ENCODE results near the gene SPA17. TPM values are rescaled to one million over a fixed set of nuclear protein-coding genes. Genes with fewer than 3 reads are reported as not detected.
A peak's percentile ranks its signal among the peaks of the same experiment; 100 is the strongest.

Gene SPA17
- total RNA-seq, 8 experiments from 2014 or later, result 13.7 to 71.4 (median 20.1) TPM

- 47 to 100% (median 84%) methylated on average over 1 to 4 of the region's 4 CpGs; no CpG with 5 or more reads in 2 of the 10 experiments for WGBS, 10 experiments
- no peak overlapping the region for H3K4me3 ChIP-seq
- in situ Hi-C loops (cut with MboI; ENCODE audit: low pct_unique_long_range_greater_than_20kb in 2 of 9, low sequenced_read_pairs in 9 of 9, unreplicated experiment in 9 of 9), result no loop called here
- H3K4me1 ChIP-seq (replicated peaks in 1 of 2), result no peaks in the 10 kb centered on the region
- H3K27ac ChIP-seq, result no peak overlapping the region
- peak in 3 of 8 experiments; percentile 66 to 70 (median 70) for ATAC-seq (replicated peaks in 6 of 8)
Observed at GRCh38 chr11:124707829-124708228, 34.1 kb downstream of the SPA17 start.

DNA sequence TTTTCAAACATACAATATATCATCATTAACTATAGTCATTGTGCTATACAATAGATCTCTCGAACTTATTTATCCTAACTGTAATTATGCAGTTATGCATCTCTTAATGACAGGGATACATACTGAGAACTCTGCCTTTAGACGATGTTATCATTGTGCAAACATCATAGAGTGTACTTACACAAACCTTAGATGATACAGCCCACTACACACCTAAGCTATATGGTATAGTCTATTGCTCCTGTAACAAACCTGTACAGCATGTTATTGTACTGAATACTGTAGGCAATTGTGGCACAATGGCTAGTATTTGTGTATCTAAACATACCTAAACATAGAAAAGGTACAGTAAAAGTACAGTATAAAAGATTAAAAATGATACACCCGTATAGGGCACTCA is 38.7 kb downstream of the SPA17 start:
- H3K27ac ChIP-seq, result no peak overlapping the region
- WGBS, 10 experiments, result 0 to 90% (median 60%) methylated on average over 1 to 3 of the region's 3 CpGs; no CpG with 5 or more reads in 1 of the 10 experiments
- in situ Hi-C loops (cut with MboI; ENCODE audit: low pct_unique_long_range_greater_than_20kb in 2 of 9, low sequenced_read_pairs in 9 of 9, unreplicated experiment in 9 of 9), result no loop called here
- no peaks in the 10 kb centered on the region for H3K4me1 ChIP-seq (replicated peaks in 1 of 2)
- ATAC-seq (replicated peaks in 6 of 8), result no peak
- no peak overlapping the region for H3K4me3 ChIP-seq

DNA sequence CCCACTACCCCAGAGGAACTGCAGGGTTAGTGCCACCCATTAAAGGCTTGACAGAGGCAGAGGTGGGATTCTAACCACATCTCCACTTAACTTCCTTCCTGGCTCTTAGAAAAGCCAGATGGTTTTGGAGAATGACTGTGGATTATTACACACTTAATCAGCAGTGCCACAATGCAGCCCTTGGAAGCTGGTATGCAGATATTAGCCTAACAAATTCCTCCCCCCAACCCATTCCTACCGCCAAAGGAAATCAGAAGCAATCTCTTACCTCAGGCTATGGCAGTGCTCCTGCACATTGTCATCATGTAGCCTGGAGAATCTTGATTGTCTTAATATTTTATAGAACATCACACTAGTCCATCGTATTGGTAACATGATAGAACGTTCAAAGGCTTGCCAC is 42.9 kb downstream of the SPA17 start:
- WGBS, 10 experiments, result 0 to 90% (median 78%) methylated on average over 1 to 3 of the region's 3 CpGs; no CpG with 5 or more reads in 3 of the 10 experiments
- Histone ChIP-seq H3K4me1 (replicated peaks in 1 of 2) (peaks cover 21 to 22% of the 10 kb centered on the region in 2 donors), H3K27ac (no peak overlapping the region), H3K4me3 (no peak overlapping the region)
- peak in 1 of 8 experiments; percentile 50 for ATAC-seq (replicated peaks in 6 of 8)
- in situ Hi-C loops (cut with MboI; ENCODE audit: low pct_unique_long_range_greater_than_20kb in 2 of 9, low sequenced_read_pairs in 9 of 9, unreplicated experiment in 9 of 9), result no loop called here

DNA sequence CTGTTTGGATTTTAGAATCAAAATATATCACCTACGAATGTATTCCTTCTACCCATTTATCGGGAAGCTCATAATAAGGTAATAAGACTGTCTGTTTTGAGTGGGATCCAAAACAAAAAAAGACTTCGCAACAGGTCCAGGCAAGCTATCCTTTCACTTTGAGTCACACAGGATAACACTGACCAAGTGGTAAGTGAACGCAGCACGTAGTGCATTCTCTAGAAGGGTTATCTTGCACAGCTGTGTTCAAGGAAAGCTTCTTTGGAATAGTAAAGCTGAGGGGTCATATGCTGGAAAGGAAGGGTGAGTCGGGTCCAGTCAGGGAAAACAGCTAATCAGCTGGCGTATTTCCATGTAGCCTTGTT is 43.7 kb downstream of the SPA17 start:
- Histone ChIP-seq H3K27ac (no peak overlapping the region), H3K4me1 (replicated peaks in 1 of 2) (peaks cover 21 to 28% of the 10 kb centered on the region in 2 donors), H3K4me3 (no peak overlapping the region)
- ATAC-seq (replicated peaks in 6 of 8), result peak in 1 of 8 experiments; percentile 15
- in situ Hi-C loops (cut with MboI; ENCODE audit: low pct_unique_long_range_greater_than_20kb in 2 of 9, low sequenced_read_pairs in 9 of 9, unreplicated experiment in 9 of 9), result no loop called here
- 52 to 100% (median 72%) methylated on average over 1 to 6 of the region's 7 CpGs; no CpG with 5 or more reads in 1 of the 10 experiments for WGBS, 10 experiments

DNA sequence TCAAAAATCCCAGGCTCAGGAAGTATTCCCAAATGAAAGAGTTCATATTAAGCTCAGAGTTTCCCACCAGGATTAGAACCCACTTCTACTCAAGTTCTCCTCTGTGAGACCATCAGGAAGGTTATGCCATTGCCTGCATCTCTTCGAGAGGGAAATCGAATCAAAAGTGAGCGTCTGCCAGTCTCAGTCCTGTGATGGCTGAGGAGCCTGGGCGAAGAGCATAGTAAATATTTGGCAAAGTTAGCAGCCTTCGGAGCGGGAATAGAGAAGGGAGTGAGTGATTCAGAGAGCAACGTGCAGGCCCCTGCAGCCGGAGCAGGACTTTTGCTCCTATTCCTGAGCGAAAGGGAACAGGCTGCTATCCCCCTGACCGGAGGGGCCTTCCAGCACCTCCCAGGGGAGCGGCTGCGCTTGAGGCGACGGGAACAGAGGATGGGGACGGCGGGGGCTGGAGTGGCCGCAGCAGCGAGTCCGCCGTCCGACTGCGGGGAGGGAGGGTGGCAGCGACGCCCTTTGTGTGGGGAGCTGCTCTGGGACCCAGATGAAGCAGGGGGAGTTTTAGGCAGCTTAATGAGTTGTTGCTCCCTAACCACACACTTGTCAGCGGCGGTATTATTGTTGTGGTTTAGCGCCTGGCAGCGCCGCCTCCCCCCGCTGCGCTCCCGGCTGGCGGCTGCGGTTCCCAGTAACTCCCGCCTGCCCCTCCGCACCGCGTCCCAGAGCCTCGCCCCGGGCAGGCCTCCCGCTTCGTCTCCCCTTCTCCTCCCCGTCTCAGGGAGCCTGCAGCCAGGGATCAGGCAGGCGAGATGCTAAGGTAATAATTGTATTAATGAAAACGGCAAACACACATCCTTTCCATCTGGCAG is 44.3 kb downstream of the SPA17 start:
- H3K4me1 ChIP-seq (replicated peaks in 1 of 2), result peaks cover 21 to 28% of the 10 kb centered on the region in 2 donors
- H3K27ac ChIP-seq, result no peak overlapping the region
- peak; percentile 70 to 92 (median 80) for ATAC-seq (replicated peaks in 6 of 8)
- WGBS, 10 experiments, result 0 to 39% (median 8%) methylated on average over 1 to 14 of the region's 45 CpGs; no CpG with 5 or more reads in 2 of the 10 experiments
- peak overlapping the region; percentile 16 to 31 (median 22) for H3K4me3 ChIP-seq
- in situ Hi-C loops (cut with MboI; ENCODE audit: low pct_unique_long_range_greater_than_20kb in 2 of 9, low sequenced_read_pairs in 9 of 9, unreplicated experiment in 9 of 9), result no loop called here

DNA sequence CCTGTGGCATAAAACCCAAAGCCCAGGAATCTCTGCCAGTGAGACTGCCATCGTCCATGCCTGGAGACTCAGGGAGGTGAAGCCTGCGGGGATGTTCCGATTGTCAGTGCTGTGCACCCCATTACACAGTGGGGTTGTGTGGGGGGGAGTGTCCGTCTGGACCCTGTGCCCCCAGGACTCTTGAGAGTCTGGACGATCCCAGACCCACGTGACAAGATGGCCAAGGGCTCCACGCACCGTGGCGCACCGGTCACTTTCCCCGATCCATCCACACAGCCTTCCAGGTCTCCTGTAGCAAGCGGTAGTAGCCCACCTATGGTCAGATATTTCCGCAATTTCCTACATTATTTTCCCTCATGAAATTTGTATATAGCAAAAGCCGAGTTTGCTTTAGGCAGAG is 45.1 kb downstream of the SPA17 start:
- Histone ChIP-seq H3K4me1 (replicated peaks in 1 of 2) (peaks cover 21 to 28% of the 10 kb centered on the region in 2 donors), H3K4me3 (no peak overlapping the region), H3K27ac (no peak overlapping the region)
- WGBS, 10 experiments, result 13 to 100% (median 52%) methylated on average over 1 to 10 of the region's 14 CpGs; no CpG with 5 or more reads in 3 of the 10 experiments
- in situ Hi-C loops (cut with MboI; ENCODE audit: low pct_unique_long_range_greater_than_20kb in 2 of 9, low sequenced_read_pairs in 9 of 9, unreplicated experiment in 9 of 9), result no loop called here
- ATAC-seq (replicated peaks in 6 of 8), result peak in 1 of 8 experiments; percentile 9

- peak in 2 of 8 experiments; percentile 21 to 52 for ATAC-seq (replicated peaks in 6 of 8)
- no peak overlapping the region for H3K27ac ChIP-seq
- WGBS, 10 experiments, result 0 to 60% (median 35%) methylated on average over 1 to 2 of the region's 2 CpGs; no CpG with 5 or more reads in 4 of the 10 experiments
- in situ Hi-C loops (cut with MboI; ENCODE audit: low pct_unique_long_range_greater_than_20kb in 2 of 9, low sequenced_read_pairs in 9 of 9, unreplicated experiment in 9 of 9), result no loop called here
- H3K4me1 ChIP-seq (replicated peaks in 1 of 2), result peaks cover 27 to 35% of the 10 kb centered on the region in 2 donors
- H3K4me3 ChIP-seq, result no peak overlapping the region
Observed at GRCh38 chr11:124719534-124719933, 45.8 kb downstream of the SPA17 start.

- in situ Hi-C loops (cut with MboI; ENCODE audit: low pct_unique_long_range_greater_than_20kb in 2 of 9, low sequenced_read_pairs in 9 of 9, unreplicated experiment in 9 of 9), result no loop called here
- Histone ChIP-seq H3K27ac (no peak overlapping the region), H3K4me1 (replicated peaks in 1 of 2) (peaks cover 45 to 52% of the 10 kb centered on the region in 2 donors), H3K4me3 (no peak overlapping the region)
- 0 to 83% (median 57%) methylated on average over 1 to 4 of the region's 6 CpGs; no CpG with 5 or more reads in 6 of the 10 experiments for WGBS, 10 experiments
- peak in 1 of 8 experiments; percentile 11 for ATAC-seq (replicated peaks in 6 of 8)
Observed at GRCh38 chr11:124722176-124722575, 48.5 kb downstream of the SPA17 start.

DNA sequence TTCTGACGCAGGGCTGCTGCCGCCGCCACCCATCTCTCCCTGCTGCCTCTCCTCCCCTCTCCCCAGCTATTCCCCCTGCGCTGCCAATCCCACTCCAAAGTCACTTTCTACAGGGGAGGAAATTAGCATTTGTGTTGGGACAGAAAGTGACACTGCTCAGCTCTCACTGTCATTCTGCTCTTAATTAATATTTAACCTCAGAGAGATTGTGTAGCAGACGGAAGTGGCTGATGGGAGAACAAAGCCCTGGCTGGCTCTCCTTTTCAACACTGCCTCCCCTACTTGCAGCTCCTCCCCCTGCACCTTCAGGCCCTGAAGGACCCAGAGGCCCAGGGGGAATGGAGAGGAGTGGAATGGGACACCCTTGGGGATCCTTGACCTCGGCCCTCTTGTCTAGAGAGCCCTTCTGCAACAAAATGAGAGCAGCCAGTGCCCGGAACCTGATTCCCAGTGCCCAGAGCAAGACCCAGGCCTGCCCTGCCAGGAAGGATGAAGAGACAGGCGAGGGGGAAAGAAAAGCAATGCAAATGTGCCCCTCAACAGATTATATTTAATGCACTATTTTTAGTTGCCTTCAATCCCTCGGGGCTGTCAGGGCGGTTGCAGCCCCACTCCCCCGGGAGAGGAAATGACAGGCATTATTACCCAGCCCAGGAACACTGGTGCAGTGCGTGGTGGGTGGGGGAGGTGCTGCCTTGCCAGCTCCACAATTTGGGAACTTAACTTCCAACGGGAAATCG is 51.4 kb downstream of the SPA17 start:
- Histone ChIP-seq H3K4me3 (no peak overlapping the region), H3K27ac (peak overlapping the region in 1 of 2 donors; percentile 28), H3K4me1 (replicated peaks in 1 of 2) (peaks cover 33 to 41% of the 10 kb centered on the region in 2 donors)
- in situ Hi-C loops (cut with MboI; ENCODE audit: low pct_unique_long_range_greater_than_20kb in 2 of 9, low sequenced_read_pairs in 9 of 9, unreplicated experiment in 9 of 9), result no loop called here
- 19 to 34% (median 27%) methylated on average over 2 to 7 of the region's 14 CpGs; no CpG with 5 or more reads in 2 of the 10 experiments for WGBS, 10 experiments
- peak in 7 of 8 experiments; percentile 5 to 88 (median 82) for ATAC-seq (replicated peaks in 6 of 8)

GRCh38 chr11:124725719-124726105 is 52.0 kb downstream of the SPA17 start:
- ATAC-seq (replicated peaks in 6 of 8), result peak in 2 of 8 experiments; percentile 3 to 4
- Histone ChIP-seq H3K27ac (no peak overlapping the region), H3K4me3 (no peak overlapping the region), H3K4me1 (replicated peaks in 1 of 2) (peaks cover 33 to 38% of the 10 kb centered on the region in 2 donors)
- in situ Hi-C loops (cut with MboI; ENCODE audit: low pct_unique_long_range_greater_than_20kb in 2 of 9, low sequenced_read_pairs in 9 of 9, unreplicated experiment in 9 of 9), result no loop called here
- WGBS, 10 experiments, result 4 to 40% (median 22%) methylated on average over 1 to 4 of the region's 6 CpGs; no CpG with 5 or more reads in 2 of the 10 experiments

GRCh38 chr11:124727474-124727873 is 53.8 kb downstream of the SPA17 start:
- in situ Hi-C loops (cut with MboI; ENCODE audit: low pct_unique_long_range_greater_than_20kb in 2 of 9, low sequenced_read_pairs in 9 of 9, unreplicated experiment in 9 of 9), result no loop called here

DNA sequence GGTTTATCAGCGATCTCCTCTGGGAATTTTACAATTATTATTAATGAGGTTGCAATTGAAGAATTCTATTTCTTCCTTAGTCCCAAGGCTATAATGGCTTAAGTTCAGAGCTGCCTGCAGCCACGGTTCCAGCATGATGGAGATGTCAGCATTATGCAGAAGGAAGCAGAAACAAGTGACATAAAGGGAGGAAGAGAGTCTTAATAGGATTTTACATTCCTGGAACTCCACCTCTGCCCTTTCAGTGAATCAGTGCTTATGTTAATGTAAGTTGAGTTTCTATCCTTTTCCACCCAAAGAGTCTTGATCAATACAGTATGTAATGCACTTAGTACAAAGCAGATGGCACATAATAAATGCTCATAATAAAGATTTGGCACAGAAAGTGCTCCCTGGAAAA is 54.4 kb downstream of the SPA17 start:
- ATAC-seq (replicated peaks in 6 of 8), result peak in 3 of 8 experiments; percentile 42 to 80 (median 80)
- H3K4me3 ChIP-seq, result no peak overlapping the region
- H3K4me1 ChIP-seq (replicated peaks in 1 of 2), result peaks cover 27 to 38% of the 10 kb centered on the region in 2 donors
- 0 to 65% (median 56%) methylated on average over 1 to 2 of the region's 2 CpGs; no CpG with 5 or more reads in 1 of the 10 experiments for WGBS, 10 experiments
- in situ Hi-C loops (cut with MboI; ENCODE audit: low pct_unique_long_range_greater_than_20kb in 2 of 9, low sequenced_read_pairs in 9 of 9, unreplicated experiment in 9 of 9), result no loop called here
- peak overlapping the region in 1 of 2 donors; percentile 10 for H3K27ac ChIP-seq

More at GRCh38 chr11:124727474-124727873, 53.8 kb downstream of the SPA17 start:
- Histone ChIP-seq H3K4me1 (replicated peaks in 1 of 2) (peaks cover 27 to 38% of the 10 kb centered on the region in 2 donors), H3K4me3 (no peak overlapping the region), H3K27ac (peak overlapping the region in 1 of 2 donors; percentile 10)
- peak in 4 of 8 experiments; percentile 13 to 61 (median 57) for ATAC-seq (replicated peaks in 6 of 8)
- 7 to 100% (median 64%) methylated on average over 1 to 4 of the region's 4 CpGs; no CpG with 5 or more reads in 2 of the 10 experiments for WGBS, 10 experiments

All from motor neuron (in vitro differentiated cells).